HFFc6 (cell line): ENCODE measurements around the gene TFPI. TPM values are rescaled to one million over a fixed set of nuclear protein-coding genes. Genes with fewer than 3 reads are reported as not detected.
"Not testable (repeated sequence)": the region's sequence is repeated elsewhere in the genome, so short reads cannot be mapped to it uniquely, and the experiment has no call there.

Source experiments
- DNase-seq: peaks from one replicate; pipeline ENCODE4 v3.0.0-alpha.2; 2018
- H3K27ac Mint-ChIP-seq: 2 replicates; pipeline ENCODE4 v1.8.0; 2020; ENCODE audit warnings: mild to moderate bottlenecking, mixed read lengths
- H3K27me3 Mint-ChIP-seq: 2 replicates; pipeline ENCODE4 v1.8.0; 2021; ENCODE audit warnings: mild to moderate bottlenecking, moderate library complexity, mixed read lengths; ENCODE audit not compliant: insufficient read depth
- H3K36me3 Mint-ChIP-seq: 2 replicates; pipeline ENCODE4 v1.8.0; 2021; ENCODE audit warnings: low read depth, mixed read lengths
- H3K4me1 Mint-ChIP-seq: 2 replicates; pipeline ENCODE4 v1.8.0; 2020; ENCODE audit warnings: low read depth, mixed read lengths
- H3K4me3 Mint-ChIP-seq: 2 replicates; pipeline ENCODE4 v1.8.0; 2020; ENCODE audit warnings: mild to moderate bottlenecking, moderate library complexity, mixed read lengths
- H3K9me3 Mint-ChIP-seq: 2 replicates; pipeline ENCODE4 v1.8.0; 2020; ENCODE audit warnings: mild to moderate bottlenecking, mixed read lengths
- CTCF ChIP-seq: fragments of 200-600 bp; sonication (generic); IDR thresholded peaks from 2 replicates; pipeline ENCODE4 v1.5.0; 2021; ENCODE audit warnings: antibody characterized with exemption, mild to moderate bottlenecking
- total RNA-seq, 6 experiments: library from RNA; stranded (reverse); fragmentation: NEBNext Ultra II Directional; extraction: Animal tissue kit (Norgen Biotek cat#: 25700); gene quantifications; 2 replicates in 1 of 6; 3 replicates in 5 of 6; pipeline ENCODE4 v1.2.3, GENCODE V29; 2021

TFPI gene
- total RNA-seq, 6 experiments from 2014 or later: 25.4 to 42.4 (median 34.7) TPM

- H3K27ac Mint-ChIP-seq: no peak overlapping the region
- H3K27me3 Mint-ChIP-seq: peaks cover 2% of the 10 kb centered on the region; the same call in 1 of the 2 replicates
- no peak for TF ChIP-seq CTCF
- no peak for DNase-seq
- H3K36me3 Mint-ChIP-seq: peaks cover 2% of the 10 kb centered on the region
- H3K4me3 Mint-ChIP-seq: no peak overlapping the region
- H3K4me1 Mint-ChIP-seq: peaks cover under 1% of the 10 kb centered on the region
- H3K9me3 Mint-ChIP-seq: peaks cover 4% of the 10 kb centered on the region
Observed at GRCh38 chr2:187567126-187567525, 12.9 kb upstream of the TFPI start.

- no peak for TF ChIP-seq CTCF
- Mint-ChIP-seq H3K4me1 (no peaks in the 10 kb centered on the region; the same call in 1 of the 2 replicates), H3K27ac (no peak overlapping the region), H3K4me3 (no peak overlapping the region), H3K27me3 (peaks cover 2% of the 10 kb centered on the region; the same call in 1 of the 2 replicates), H3K36me3 (no peaks in the 10 kb centered on the region), H3K9me3 (no peaks in the 10 kb centered on the region)
- no peak for DNase-seq
Observed at GRCh38 chr2:187566712-187567111, 12.5 kb upstream of the TFPI start.

DNA sequence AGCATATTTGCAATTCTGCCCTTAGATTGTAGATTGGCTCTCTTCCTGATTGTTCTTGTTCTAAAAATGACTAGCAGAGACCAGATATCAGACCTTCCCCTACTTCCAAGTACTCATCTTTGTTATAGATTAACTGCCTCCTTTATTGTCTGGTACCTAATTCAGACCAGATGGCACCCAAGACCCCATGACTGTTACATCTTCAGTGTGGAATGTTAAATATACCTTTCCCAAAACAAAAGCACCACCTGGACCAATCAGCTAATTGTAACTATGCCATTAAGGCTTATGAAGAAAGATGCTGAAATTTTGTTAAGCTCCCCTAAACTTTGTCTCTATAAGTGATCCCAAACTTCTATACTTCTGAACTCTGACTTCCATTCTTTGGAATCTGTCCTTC, 12.0 kb upstream of the TFPI start:
- Mint-ChIP-seq H3K36me3 (no peaks in the 10 kb centered on the region), H3K27me3 (peaks cover 2% of the 10 kb centered on the region; the same call in 1 of the 2 replicates), H3K9me3 (no peaks in the 10 kb centered on the region), H3K27ac (no peak overlapping the region), H3K4me3 (no peak overlapping the region), H3K4me1 (no peaks in the 10 kb centered on the region; the same call in 1 of the 2 replicates)
- TF ChIP-seq CTCF: no peak
- DNase-seq: no peak

DNA sequence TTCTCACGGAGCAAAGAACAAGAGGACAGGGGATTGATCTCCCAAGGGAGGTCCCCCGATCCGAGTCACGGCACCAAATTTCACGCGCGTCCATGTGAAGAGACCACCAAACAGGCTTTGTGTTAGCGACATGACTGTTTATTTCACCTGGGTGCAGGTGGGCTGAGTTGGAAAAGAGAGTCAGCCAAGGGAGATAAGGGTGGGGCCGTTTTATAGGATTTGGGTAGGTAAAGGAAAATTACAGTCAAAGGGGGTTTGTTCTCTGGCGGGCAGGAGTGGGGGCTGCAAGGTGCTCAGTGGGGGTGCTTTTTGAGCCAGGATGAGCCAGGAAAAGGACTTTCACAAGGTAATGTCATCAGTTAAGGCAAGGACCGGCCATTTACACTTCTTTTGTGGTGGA, 11.4 kb upstream of the TFPI start:
- H3K36me3 Mint-ChIP-seq, H3K27ac Mint-ChIP-seq, H3K27me3 Mint-ChIP-seq, H3K9me3 Mint-ChIP-seq, H3K4me1 Mint-ChIP-seq, DNase-seq, H3K4me3 Mint-ChIP-seq: not testable (repeated sequence)

- H3K36me3 Mint-ChIP-seq, H3K27me3 Mint-ChIP-seq: not testable (repeated sequence)
- H3K4me1 Mint-ChIP-seq: peaks cover 25% of the 10 kb centered on the region
Observed at GRCh38 chr2:187556493-187556892, 2.3 kb upstream of the TFPI start.

GRCh38 chr2:187554704-187555082, 458 bp upstream of the TFPI start:
- Mint-ChIP-seq H3K27ac (peak overlapping the region; percentile 95), H3K27me3 (no peaks in the 10 kb centered on the region), H3K4me1 (peaks cover 43% of the 10 kb centered on the region), H3K4me3 (peak overlapping the region; percentile 93), H3K36me3 (peaks cover 5% of the 10 kb centered on the region; the same call in 1 of the 2 replicates), H3K9me3 (no peaks in the 10 kb centered on the region)
- DNase-seq: no peak
- TF ChIP-seq CTCF: no peak

More at GRCh38 chr2:187556493-187556892, 2.3 kb upstream of the TFPI start:
- not testable (repeated sequence) for DNase-seq, H3K27ac Mint-ChIP-seq, H3K4me3 Mint-ChIP-seq, H3K9me3 Mint-ChIP-seq
